HL-60 (cell line): ENCODE data around the gene SECISBP2L.

Source experiments
- DNase-seq, 2 experiments: peaks; one replicate each; pipeline ENCODE4 v3.0.0-alpha.2; 2010 to 2020; ENCODE audit warnings: low read depth in 1 of 2, low spot score in 1 of 2
- H3K27ac ChIP-seq: fragments of 250-450 bp; sonication (Bioruptor Pico); replicated peaks from 2 replicates; pipeline ENCODE4 v1.5.1; 2020; ENCODE audit warnings: mild to moderate bottlenecking, moderate library complexity
- H3K27me3 ChIP-seq: fragments of 250-450 bp; sonication (Bioruptor Pico); 2 replicates; pipeline ENCODE4 v1.5.1; 2021; ENCODE audit warnings: mild to moderate bottlenecking, moderate library complexity; ENCODE audit not compliant: insufficient read depth, poor library complexity, severe bottlenecking
- H3K4me3 ChIP-seq: replicated peaks from 2 replicates; pipeline ENCODE4 v1.5.1; 2011; ENCODE audit warnings: mild to moderate bottlenecking, control low read depth, low read length; ENCODE audit not compliant: insufficient read depth
- GABPA ChIP-seq: IDR thresholded peaks from 2 replicates; pipeline ENCODE4 v1.6.1; 2012; ENCODE audit warnings: low read depth
- POLR2AphosphoS5 ChIP-seq: IDR thresholded peaks from 2 replicates; pipeline ENCODE4 v1.6.1; 2012; ENCODE audit warnings: low read depth
- SPI1 ChIP-seq: IDR thresholded peaks from 2 replicates; pipeline ENCODE4 v1.6.1; 2012; ENCODE audit warnings: low read depth, mild to moderate bottlenecking, borderline replicate concordance
- TF ChIP-seq, protein P1 (sequence below): IDR thresholded peaks from 2 replicates; pipeline ENCODE4 v1.6.1; 2012; ENCODE audit warnings: low read depth; ENCODE audit not compliant: insufficient replicate concordance
- TF ChIP-seq, protein P2 (sequence below): IDR thresholded peaks from one replicate; pipeline ENCODE4 v1.5.1; 2011; ENCODE audit warnings: low read length, control low read depth, inconsistent platforms; ENCODE audit not compliant: insufficient read depth

Gene SECISBP2L

DNA sequence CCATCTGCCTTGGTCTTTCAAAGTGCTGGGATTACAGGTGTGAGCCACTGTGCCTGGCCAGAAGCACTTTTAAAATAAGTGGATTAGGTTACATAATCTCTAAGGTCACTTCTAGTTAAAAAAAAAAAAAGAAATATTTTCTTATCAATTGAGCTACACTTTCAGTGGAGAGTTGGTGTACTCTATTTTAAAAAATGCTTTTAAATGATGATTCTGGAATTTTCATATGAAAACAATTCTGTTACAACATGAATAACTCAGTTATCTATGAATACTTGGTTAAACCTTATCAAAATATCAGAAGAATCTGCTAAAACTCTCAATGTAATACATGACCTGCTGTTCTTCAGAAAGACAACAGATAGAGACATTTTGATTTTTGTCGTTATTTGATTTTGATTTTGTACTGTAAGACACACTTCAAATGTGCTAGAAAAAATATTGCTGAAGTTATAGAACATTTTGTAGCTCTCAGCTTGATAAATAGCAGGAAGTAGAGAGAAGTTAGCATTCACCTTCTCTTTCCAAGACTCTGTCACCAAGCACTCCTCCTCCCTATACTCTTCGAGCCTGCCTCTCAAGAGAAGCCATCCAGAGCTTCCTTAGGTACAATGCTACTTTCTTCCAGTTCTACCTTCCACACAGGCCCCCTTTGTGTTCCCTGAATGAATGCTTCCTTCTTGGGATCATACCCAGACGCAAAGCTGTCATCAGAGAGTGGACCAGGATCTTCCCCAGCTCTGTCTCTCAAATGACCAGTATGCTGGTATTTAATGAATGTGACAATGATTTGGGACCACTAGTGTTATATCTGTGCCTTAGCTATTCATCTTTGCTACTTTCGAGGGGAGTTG is 47.2 kb upstream of the SECISBP2L start:
- Histone ChIP-seq H3K27me3 (no peaks in the 10 kb centered on the region), H3K27ac (no peak overlapping the region), H3K4me3 (no peak overlapping the region)
- no peak for DNase-seq
- TF ChIP-seq, protein P1, sequence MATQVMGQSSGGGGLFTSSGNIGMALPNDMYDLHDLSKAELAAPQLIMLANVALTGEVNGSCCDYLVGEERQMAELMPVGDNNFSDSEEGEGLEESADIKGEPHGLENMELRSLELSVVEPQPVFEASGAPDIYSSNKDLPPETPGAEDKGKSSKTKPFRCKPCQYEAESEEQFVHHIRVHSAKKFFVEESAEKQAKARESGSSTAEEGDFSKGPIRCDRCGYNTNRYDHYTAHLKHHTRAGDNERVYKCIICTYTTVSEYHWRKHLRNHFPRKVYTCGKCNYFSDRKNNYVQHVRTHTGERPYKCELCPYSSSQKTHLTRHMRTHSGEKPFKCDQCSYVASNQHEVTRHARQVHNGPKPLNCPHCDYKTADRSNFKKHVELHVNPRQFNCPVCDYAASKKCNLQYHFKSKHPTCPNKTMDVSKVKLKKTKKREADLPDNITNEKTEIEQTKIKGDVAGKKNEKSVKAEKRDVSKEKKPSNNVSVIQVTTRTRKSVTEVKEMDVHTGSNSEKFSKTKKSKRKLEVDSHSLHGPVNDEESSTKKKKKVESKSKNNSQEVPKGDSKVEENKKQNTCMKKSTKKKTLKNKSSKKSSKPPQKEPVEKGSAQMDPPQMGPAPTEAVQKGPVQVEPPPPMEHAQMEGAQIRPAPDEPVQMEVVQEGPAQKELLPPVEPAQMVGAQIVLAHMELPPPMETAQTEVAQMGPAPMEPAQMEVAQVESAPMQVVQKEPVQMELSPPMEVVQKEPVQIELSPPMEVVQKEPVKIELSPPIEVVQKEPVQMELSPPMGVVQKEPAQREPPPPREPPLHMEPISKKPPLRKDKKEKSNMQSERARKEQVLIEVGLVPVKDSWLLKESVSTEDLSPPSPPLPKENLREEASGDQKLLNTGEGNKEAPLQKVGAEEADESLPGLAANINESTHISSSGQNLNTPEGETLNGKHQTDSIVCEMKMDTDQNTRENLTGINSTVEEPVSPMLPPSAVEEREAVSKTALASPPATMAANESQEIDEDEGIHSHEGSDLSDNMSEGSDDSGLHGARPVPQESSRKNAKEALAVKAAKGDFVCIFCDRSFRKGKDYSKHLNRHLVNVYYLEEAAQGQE, result no peak
- TF ChIP-seq SPI1, result no peak
- no peak for TF ChIP-seq GABPA
- TF ChIP-seq POLR2AphosphoS5, result no peak
- TF ChIP-seq, protein P2, sequence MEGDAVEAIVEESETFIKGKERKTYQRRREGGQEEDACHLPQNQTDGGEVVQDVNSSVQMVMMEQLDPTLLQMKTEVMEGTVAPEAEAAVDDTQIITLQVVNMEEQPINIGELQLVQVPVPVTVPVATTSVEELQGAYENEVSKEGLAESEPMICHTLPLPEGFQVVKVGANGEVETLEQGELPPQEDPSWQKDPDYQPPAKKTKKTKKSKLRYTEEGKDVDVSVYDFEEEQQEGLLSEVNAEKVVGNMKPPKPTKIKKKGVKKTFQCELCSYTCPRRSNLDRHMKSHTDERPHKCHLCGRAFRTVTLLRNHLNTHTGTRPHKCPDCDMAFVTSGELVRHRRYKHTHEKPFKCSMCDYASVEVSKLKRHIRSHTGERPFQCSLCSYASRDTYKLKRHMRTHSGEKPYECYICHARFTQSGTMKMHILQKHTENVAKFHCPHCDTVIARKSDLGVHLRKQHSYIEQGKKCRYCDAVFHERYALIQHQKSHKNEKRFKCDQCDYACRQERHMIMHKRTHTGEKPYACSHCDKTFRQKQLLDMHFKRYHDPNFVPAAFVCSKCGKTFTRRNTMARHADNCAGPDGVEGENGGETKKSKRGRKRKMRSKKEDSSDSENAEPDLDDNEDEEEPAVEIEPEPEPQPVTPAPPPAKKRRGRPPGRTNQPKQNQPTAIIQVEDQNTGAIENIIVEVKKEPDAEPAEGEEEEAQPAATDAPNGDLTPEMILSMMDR, result no peak

DNA sequence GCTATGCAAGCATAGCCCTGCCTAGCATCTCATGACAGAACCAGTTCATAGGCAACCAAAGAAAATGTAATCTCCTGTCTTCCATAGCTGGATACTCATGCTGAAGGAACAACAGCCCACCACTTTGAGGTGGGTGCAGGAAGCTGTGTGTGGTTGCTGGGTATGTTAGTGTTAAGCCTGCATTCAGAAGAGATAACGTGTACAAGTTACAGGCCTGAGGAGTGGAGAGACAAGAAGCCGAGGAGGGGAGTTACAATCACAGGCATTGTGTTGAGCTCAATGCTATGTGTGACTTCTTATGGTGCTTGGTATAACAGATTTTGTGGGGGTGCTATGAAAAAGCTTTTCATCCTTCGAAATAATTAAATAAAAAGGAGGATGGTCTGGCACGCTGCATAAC is 42.8 kb upstream of the SECISBP2L start:
- TF ChIP-seq, protein P1, result no peak
- TF ChIP-seq GABPA (no peak), POLR2AphosphoS5 (no peak), SPI1 (no peak)
- TF ChIP-seq, protein P2, result no peak
- DNase-seq, result no peak
- H3K4me3 ChIP-seq, result no peak overlapping the region
- no peaks in the 10 kb centered on the region for H3K27me3 ChIP-seq
- H3K27ac ChIP-seq, result no peak overlapping the region

DNA sequence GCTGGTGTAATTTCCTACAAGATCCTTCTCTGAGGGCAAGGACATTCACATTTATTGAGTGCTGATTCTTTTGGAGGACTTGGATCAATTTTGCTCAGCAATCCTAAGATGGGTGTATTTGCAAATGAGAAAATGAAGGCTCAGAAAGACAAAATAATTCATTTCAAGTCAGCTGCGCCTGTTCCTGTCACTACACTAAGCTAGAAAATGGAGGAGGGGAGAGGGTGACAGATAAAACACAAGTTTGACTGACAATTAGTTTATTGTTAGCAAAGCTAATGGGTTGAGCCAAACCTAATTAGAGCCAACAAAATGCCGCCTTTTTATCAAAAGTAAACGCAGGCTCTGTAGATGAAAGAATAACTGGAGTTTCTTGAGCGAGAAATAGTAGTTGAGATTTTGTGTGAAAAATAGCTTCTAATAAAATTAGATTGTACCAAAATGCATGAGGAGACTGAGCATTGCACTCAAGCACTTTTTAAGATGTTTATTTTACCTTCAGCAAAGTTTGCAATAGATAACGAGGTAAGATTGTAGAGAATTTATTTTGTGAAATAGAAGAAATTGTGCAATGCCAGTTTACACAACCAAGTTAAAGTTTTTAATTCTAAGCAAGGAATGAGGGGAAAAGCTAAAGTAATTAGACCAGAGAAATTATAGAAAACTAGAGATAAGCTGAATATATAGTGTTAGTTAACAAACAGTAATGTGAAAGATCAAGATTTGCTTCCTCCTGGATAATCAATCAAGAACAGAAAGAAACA is 39.6 kb upstream of the SECISBP2L start:
- Histone ChIP-seq H3K27me3 (no peaks in the 10 kb centered on the region), H3K27ac (no peak overlapping the region), H3K4me3 (no peak overlapping the region)
- no peak for DNase-seq
- TF ChIP-seq, protein P2, result no peak
- TF ChIP-seq, protein P1, result no peak
- no peak for TF ChIP-seq POLR2AphosphoS5
- TF ChIP-seq SPI1, result no peak
- TF ChIP-seq GABPA, result no peak
